ENCODE data around the gene PISD. TPM values are rescaled to one million over a fixed set of nuclear protein-coding genes. Genes with fewer than 3 reads are reported as not detected.

The PISD gene
- total and polyA plus RNA-seq, 7 donors, result 10.2 to 24.2 (median 16.3) TPM

GRCh38 chr22:31615940-31616314, 46.1 kb downstream of the PISD start:
- DNase-seq (no peak), ATAC-seq (peak in 2 of 4 donors; percentile 4 to 12)
- no peak for TF ChIP-seq CTCF (IDR thresholded peaks at IDR 0.05)
- intact Hi-C loops (cut with DNase I), result no loop called here
- no peaks in the 10 kb centered on the region for H3K4me1 ChIP-seq
- H3K4me3 ChIP-seq, result no peak overlapping the region
- peaks cover 0 to 34% of the 10 kb centered on the region in 2 donors for H3K36me3 ChIP-seq (ENCODE audit: insufficient read depth in 1 of 2, low read depth in 1 of 2)
- no peaks in the 10 kb centered on the region for H3K27me3 ChIP-seq (ENCODE audit: insufficient read depth in 3 of 3, low read length in 2 of 3)
- 50 to 58% (median 55%) methylated on average over 4 of the region's 4 CpGs for WGBS, 3 donors
- H3K27ac ChIP-seq, result peak overlapping the region; percentile 9
- no peaks in the 10 kb centered on the region for H3K9me3 ChIP-seq

GRCh38 chr22:31615491-31615860, 46.5 kb downstream of the PISD start:
- DNase-seq, result no peak
- H3K4me3 ChIP-seq, result no peak overlapping the region
- ATAC-seq, result no peak
- H3K27ac ChIP-seq, result no peak overlapping the region
- no peaks in the 10 kb centered on the region for H3K9me3 ChIP-seq
- WGBS, 3 donors, result 56 to 65% (median 64%) methylated on average over 4 of the region's 4 CpGs
- H3K4me1 ChIP-seq, result no peaks in the 10 kb centered on the region
- intact Hi-C loops (cut with DNase I), result no loop called here
- no peak for TF ChIP-seq CTCF (IDR thresholded peaks at IDR 0.05)
- H3K27me3 ChIP-seq (ENCODE audit: insufficient read depth in 3 of 3, low read length in 2 of 3), result no peaks in the 10 kb centered on the region
- H3K36me3 ChIP-seq (ENCODE audit: insufficient read depth in 1 of 2, low read depth in 1 of 2), result peaks cover 0 to 30% of the 10 kb centered on the region in 2 donors

- intact Hi-C loops (cut with DNase I), result no loop called here
- no peaks in the 10 kb centered on the region for H3K9me3 ChIP-seq
- no peak overlapping the region for H3K4me3 ChIP-seq
- H3K27me3 ChIP-seq (ENCODE audit: insufficient read depth in 3 of 3, low read length in 2 of 3), result no peaks in the 10 kb centered on the region
- 75 to 76% (median 75%) methylated on average over 18 of the region's 18 CpGs for WGBS, 3 donors
- peaks cover 0 to 24% of the 10 kb centered on the region in 2 donors for H3K36me3 ChIP-seq (ENCODE audit: insufficient read depth in 1 of 2, low read depth in 1 of 2)
- peak in 1 of 2 donors; percentile 42 for DNase-seq
- no peak for TF ChIP-seq CTCF (IDR thresholded peaks at IDR 0.05)
- ATAC-seq, result peak in 1 of 4 donors; percentile 13
- no peaks in the 10 kb centered on the region for H3K4me1 ChIP-seq
- no peak overlapping the region for H3K27ac ChIP-seq
Measured at GRCh38 chr22:31614781-31615490, 47.1 kb downstream of the PISD start.

GRCh38 chr22:31613904-31614296, 48.1 kb downstream of the PISD start:
- ATAC-seq, result no peak
- no peak for DNase-seq
- peaks cover 0 to 14% of the 10 kb centered on the region in 2 donors for H3K36me3 ChIP-seq (ENCODE audit: insufficient read depth in 1 of 2, low read depth in 1 of 2)

More at GRCh38 chr22:31613904-31614296, 48.1 kb downstream of the PISD start:
- intact Hi-C loops (cut with DNase I), result no loop called here
- no peak overlapping the region for H3K4me3 ChIP-seq
- H3K9me3 ChIP-seq, result no peaks in the 10 kb centered on the region
- WGBS, 3 donors, result 64 to 70% (median 64%) methylated on average over 10 of the region's 10 CpGs
- H3K27ac ChIP-seq, result no peak overlapping the region
- no peaks in the 10 kb centered on the region for H3K4me1 ChIP-seq
- no peak for TF ChIP-seq CTCF (IDR thresholded peaks at IDR 0.05)
- H3K27me3 ChIP-seq (ENCODE audit: insufficient read depth in 3 of 3, low read length in 2 of 3), result no peaks in the 10 kb centered on the region
